Measurements from ENCODE around the gene MDFIC. TPM values are rescaled to one million over a fixed set of nuclear protein-coding genes. Genes with fewer than 3 reads are reported as not detected.
A peak's percentile ranks its signal among the peaks of the same experiment; 100 is the strongest.

Gene MDFIC
- total and polyA plus RNA-seq, 2 donors: 13.4 to 69.4 TPM

- peaks cover 2% of the 10 kb centered on the region for H3K4me1 ChIP-seq (ENCODE audit: insufficient read depth)
- DNase-seq (ENCODE audit: extremely low spot score): no peak
- H3K27ac ChIP-seq (ENCODE audit: low read depth): peak overlapping the region; percentile 54
- H3K4me3 ChIP-seq (ENCODE audit: low read depth, low read length): peak overlapping the region; percentile 4
- WGBS: 26% methylated on average over 19 of the region's 19 CpGs
- H3K36me3 ChIP-seq (ENCODE audit: insufficient read depth): peaks cover 2% of the 10 kb centered on the region
Measured at GRCh38 chr7:114944745-114945625, 23.1 kb downstream of the MDFIC start.

- Histone ChIP-seq H3K4me3 (ENCODE audit: low read depth, low read length) (no peak overlapping the region), H3K27ac (ENCODE audit: low read depth) (no peak overlapping the region), H3K36me3 (ENCODE audit: insufficient read depth) (no peaks in the 10 kb centered on the region), H3K4me1 (ENCODE audit: insufficient read depth) (peaks cover 2% of the 10 kb centered on the region)
- DNase-seq (ENCODE audit: extremely low spot score): no peak
- WGBS: 74% methylated on average over 1 of the region's 1 CpG
Measured at GRCh38 chr7:114949231-114949630, 27.3 kb downstream of the MDFIC start.

- H3K27ac ChIP-seq (ENCODE audit: low read depth): no peak overlapping the region
- no peak for DNase-seq (ENCODE audit: extremely low spot score)
- H3K4me3 ChIP-seq (ENCODE audit: low read depth, low read length): no peak overlapping the region
- WGBS: 92% methylated on average over 3 of the region's 3 CpGs
- H3K4me1 ChIP-seq (ENCODE audit: insufficient read depth): peaks cover 1% of the 10 kb centered on the region
- H3K36me3 ChIP-seq (ENCODE audit: insufficient read depth): no peaks in the 10 kb centered on the region
Measured at GRCh38 chr7:114952296-114952695, 30.4 kb downstream of the MDFIC start.

GRCh38 chr7:114953724-114954123, 31.8 kb downstream of the MDFIC start:
- Histone ChIP-seq H3K4me3 (ENCODE audit: low read depth, low read length) (no peak overlapping the region), H3K36me3 (ENCODE audit: insufficient read depth) (no peaks in the 10 kb centered on the region), H3K27ac (ENCODE audit: low read depth) (no peak overlapping the region), H3K4me1 (ENCODE audit: insufficient read depth) (no peaks in the 10 kb centered on the region)
- DNase-seq (ENCODE audit: extremely low spot score): no peak
- WGBS: 97% methylated on average over 2 of the region's 2 CpGs

- no peak for DNase-seq (ENCODE audit: extremely low spot score)
- peaks cover 2% of the 10 kb centered on the region for H3K4me1 ChIP-seq (ENCODE audit: insufficient read depth)
- no peaks in the 10 kb centered on the region for H3K36me3 ChIP-seq (ENCODE audit: insufficient read depth)
- H3K27ac ChIP-seq (ENCODE audit: low read depth): no peak overlapping the region
- H3K4me3 ChIP-seq (ENCODE audit: low read depth, low read length): no peak overlapping the region
Measured at GRCh38 chr7:114956702-114957101, 34.8 kb downstream of the MDFIC start.

GRCh38 chr7:114957444-114957843, 35.5 kb downstream of the MDFIC start:
- DNase-seq (ENCODE audit: extremely low spot score): no peak
- Histone ChIP-seq H3K27ac (ENCODE audit: low read depth) (no peak overlapping the region), H3K4me3 (ENCODE audit: low read depth, low read length) (no peak overlapping the region), H3K36me3 (ENCODE audit: insufficient read depth) (no peaks in the 10 kb centered on the region), H3K4me1 (ENCODE audit: insufficient read depth) (peaks cover 2% of the 10 kb centered on the region)
- 94% methylated on average over 1 of the region's 1 CpG for WGBS

- 91% methylated on average over 3 of the region's 3 CpGs for WGBS
- no peak overlapping the region for H3K4me3 ChIP-seq (ENCODE audit: low read depth, low read length)
- peaks cover 2% of the 10 kb centered on the region for H3K4me1 ChIP-seq (ENCODE audit: insufficient read depth)
- H3K36me3 ChIP-seq (ENCODE audit: insufficient read depth): no peaks in the 10 kb centered on the region
- no peak overlapping the region for H3K27ac ChIP-seq (ENCODE audit: low read depth)
- no peak for DNase-seq (ENCODE audit: extremely low spot score)
Measured at GRCh38 chr7:114959931-114960330, 38.0 kb downstream of the MDFIC start.

GRCh38 chr7:114962441-114962840, 40.5 kb downstream of the MDFIC start:
- Histone ChIP-seq H3K4me3 (ENCODE audit: low read depth, low read length) (no peak overlapping the region), H3K4me1 (ENCODE audit: insufficient read depth) (peaks cover 2% of the 10 kb centered on the region), H3K36me3 (ENCODE audit: insufficient read depth) (no peaks in the 10 kb centered on the region), H3K27ac (ENCODE audit: low read depth) (no peak overlapping the region)
- DNase-seq (ENCODE audit: extremely low spot score): no peak
- 77% methylated on average over 3 of the region's 3 CpGs for WGBS

GRCh38 chr7:114966156-114966555, 44.3 kb downstream of the MDFIC start:
- Histone ChIP-seq H3K4me3 (ENCODE audit: low read depth, low read length) (no peak overlapping the region), H3K36me3 (ENCODE audit: insufficient read depth) (no peaks in the 10 kb centered on the region), H3K4me1 (ENCODE audit: insufficient read depth) (no peaks in the 10 kb centered on the region), H3K27ac (ENCODE audit: low read depth) (no peak overlapping the region)
- WGBS: 61% methylated on average over 2 of the region's 2 CpGs
- DNase-seq (ENCODE audit: extremely low spot score): no peak

- DNase-seq (ENCODE audit: extremely low spot score): no peak
- H3K36me3 ChIP-seq (ENCODE audit: insufficient read depth): no peaks in the 10 kb centered on the region
- no peak overlapping the region for H3K4me3 ChIP-seq (ENCODE audit: low read depth, low read length)
- no peak overlapping the region for H3K27ac ChIP-seq (ENCODE audit: low read depth)
- H3K4me1 ChIP-seq (ENCODE audit: insufficient read depth): no peaks in the 10 kb centered on the region
- WGBS: 97% methylated on average over 4 of the region's 4 CpGs
Measured at GRCh38 chr7:114969096-114969495, 47.2 kb downstream of the MDFIC start.

GRCh38 chr7:114970308-114970707, 48.4 kb downstream of the MDFIC start:
- DNase-seq (ENCODE audit: extremely low spot score): no peak
- H3K36me3 ChIP-seq (ENCODE audit: insufficient read depth): no peaks in the 10 kb centered on the region
- H3K27ac ChIP-seq (ENCODE audit: low read depth): no peak overlapping the region
- 88% methylated on average over 3 of the region's 3 CpGs for WGBS
- H3K4me1 ChIP-seq (ENCODE audit: insufficient read depth): no peaks in the 10 kb centered on the region
- H3K4me3 ChIP-seq (ENCODE audit: low read depth, low read length): no peak overlapping the region

- Histone ChIP-seq H3K36me3 (ENCODE audit: insufficient read depth) (no peaks in the 10 kb centered on the region), H3K4me3 (ENCODE audit: low read depth, low read length) (no peak overlapping the region), H3K4me1 (ENCODE audit: insufficient read depth) (no peaks in the 10 kb centered on the region), H3K27ac (ENCODE audit: low read depth) (no peak overlapping the region)
- no peak for DNase-seq (ENCODE audit: extremely low spot score)
- 97% methylated on average over 1 of the region's 1 CpG for WGBS
Measured at GRCh38 chr7:114970732-114971131, 48.8 kb downstream of the MDFIC start.

GRCh38 chr7:114972567-114972966, 50.7 kb downstream of the MDFIC start:
- no peak for DNase-seq (ENCODE audit: extremely low spot score)
- H3K4me3 ChIP-seq (ENCODE audit: low read depth, low read length): no peak overlapping the region
- no peaks in the 10 kb centered on the region for H3K4me1 ChIP-seq (ENCODE audit: insufficient read depth)
- no peak overlapping the region for H3K27ac ChIP-seq (ENCODE audit: low read depth)
- H3K36me3 ChIP-seq (ENCODE audit: insufficient read depth): no peaks in the 10 kb centered on the region
- 97% methylated on average over 3 of the region's 3 CpGs for WGBS

- DNase-seq (ENCODE audit: extremely low spot score): no peak
- H3K36me3 ChIP-seq (ENCODE audit: insufficient read depth): no peaks in the 10 kb centered on the region
- WGBS: 68% methylated on average over 3 of the region's 3 CpGs
Measured at GRCh38 chr7:114973147-114973546, 51.3 kb downstream of the MDFIC start.

More at GRCh38 chr7:114973147-114973546, 51.3 kb downstream of the MDFIC start:
- no peak overlapping the region for H3K4me3 ChIP-seq (ENCODE audit: low read depth, low read length)
- H3K27ac ChIP-seq (ENCODE audit: low read depth): no peak overlapping the region
- H3K4me1 ChIP-seq (ENCODE audit: insufficient read depth): no peaks in the 10 kb centered on the region

Data from urinary bladder (tissue), 4 donors.